C4-2B (cell line): ENCODE results near the gene DYNLT3.

Experiments
- H3K27ac ChIP-seq: fragments of 450-650 bp; 2 replicates; pipeline ENCODE4 v1.5.1; 2017
- ZFX ChIP-seq: fragments of 450-650 bp; IDR thresholded peaks from 2 replicates; pipeline ENCODE4 v1.6.1; 2017
- TF ChIP-seq, protein P1 (sequence below): fragments of 450-650 bp; conservative IDR thresholded peaks from 2 replicates; pipeline ENCODE4 v1.5.1; 2017; ENCODE audit warnings: mild to moderate bottlenecking

Gene DYNLT3

GRCh38 chrX:37863728-37864127 lies 16.4 kb upstream of the DYNLT3 start:
- TF ChIP-seq ZFX: no peak
- TF ChIP-seq, protein P1, sequence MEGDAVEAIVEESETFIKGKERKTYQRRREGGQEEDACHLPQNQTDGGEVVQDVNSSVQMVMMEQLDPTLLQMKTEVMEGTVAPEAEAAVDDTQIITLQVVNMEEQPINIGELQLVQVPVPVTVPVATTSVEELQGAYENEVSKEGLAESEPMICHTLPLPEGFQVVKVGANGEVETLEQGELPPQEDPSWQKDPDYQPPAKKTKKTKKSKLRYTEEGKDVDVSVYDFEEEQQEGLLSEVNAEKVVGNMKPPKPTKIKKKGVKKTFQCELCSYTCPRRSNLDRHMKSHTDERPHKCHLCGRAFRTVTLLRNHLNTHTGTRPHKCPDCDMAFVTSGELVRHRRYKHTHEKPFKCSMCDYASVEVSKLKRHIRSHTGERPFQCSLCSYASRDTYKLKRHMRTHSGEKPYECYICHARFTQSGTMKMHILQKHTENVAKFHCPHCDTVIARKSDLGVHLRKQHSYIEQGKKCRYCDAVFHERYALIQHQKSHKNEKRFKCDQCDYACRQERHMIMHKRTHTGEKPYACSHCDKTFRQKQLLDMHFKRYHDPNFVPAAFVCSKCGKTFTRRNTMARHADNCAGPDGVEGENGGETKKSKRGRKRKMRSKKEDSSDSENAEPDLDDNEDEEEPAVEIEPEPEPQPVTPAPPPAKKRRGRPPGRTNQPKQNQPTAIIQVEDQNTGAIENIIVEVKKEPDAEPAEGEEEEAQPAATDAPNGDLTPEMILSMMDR: no peak
- no peak overlapping the region for H3K27ac ChIP-seq

- no peak overlapping the region for H3K27ac ChIP-seq
- TF ChIP-seq ZFX: no peak
- TF ChIP-seq, protein P1: no peak
These were observed 15.5 kb upstream of the DYNLT3 start for GRCh38 chrX:37862851-37863250.

DNA sequence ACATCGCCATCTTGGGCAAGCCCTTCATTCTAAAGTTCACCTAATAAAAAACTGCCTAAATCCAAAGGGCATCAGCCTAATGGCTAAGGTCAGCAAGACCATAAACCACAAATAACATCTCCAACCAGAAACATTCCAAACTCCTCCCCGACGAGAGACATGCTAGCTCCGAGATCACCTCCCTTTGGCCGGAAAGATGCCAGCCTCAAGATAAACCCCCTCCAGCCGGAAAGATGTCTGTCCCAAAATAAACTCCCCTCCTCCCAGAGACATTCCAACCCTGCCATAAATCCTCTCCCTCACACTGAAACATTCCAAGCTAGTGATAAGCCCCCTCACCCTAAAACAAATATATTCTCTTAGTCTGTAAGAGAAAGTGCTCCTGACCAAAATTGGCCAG lies 13.3 kb upstream of the DYNLT3 start:
- TF ChIP-seq, protein P1: no peak
- no peak for TF ChIP-seq ZFX
- H3K27ac ChIP-seq: no peak overlapping the region

DNA sequence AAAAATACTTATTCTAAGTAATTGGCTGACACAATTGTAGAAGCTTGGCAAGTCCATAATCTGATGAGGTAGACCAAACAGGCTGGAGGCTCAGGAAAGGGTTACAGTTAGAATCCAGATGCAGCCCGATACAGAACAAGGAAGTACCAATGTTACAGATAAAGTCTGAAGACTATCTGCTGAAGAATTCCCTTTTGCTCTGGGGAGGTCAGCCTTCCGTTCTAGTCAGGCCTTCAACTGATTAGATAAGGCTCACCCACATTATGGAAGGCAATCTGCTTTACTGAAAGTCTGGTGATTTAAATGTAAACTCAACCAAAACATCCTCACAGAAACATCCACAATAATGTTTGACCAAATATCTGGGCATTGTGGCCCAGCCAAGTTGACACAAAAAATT lies 7.4 kb upstream of the DYNLT3 start:
- no peak overlapping the region for H3K27ac ChIP-seq
- no peak for TF ChIP-seq ZFX
- TF ChIP-seq, protein P1: no peak

DNA sequence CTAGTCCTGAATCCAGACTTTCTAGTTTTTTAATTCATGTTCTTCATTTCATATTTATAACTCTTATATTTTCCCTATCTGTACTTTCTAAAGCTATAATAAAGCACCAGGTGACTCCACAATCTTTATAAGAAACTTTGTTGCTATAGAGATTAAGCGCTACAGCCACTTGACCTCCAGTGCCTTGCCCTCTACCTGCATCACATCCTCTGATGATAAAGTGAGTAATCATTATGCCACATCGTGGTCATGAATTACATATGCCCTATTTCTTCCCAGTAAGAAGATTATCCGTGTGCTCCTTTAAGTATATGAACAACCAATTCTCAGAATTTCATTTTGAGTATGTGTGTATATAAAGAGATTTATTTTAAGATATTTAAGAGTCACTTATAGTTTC lies 6.8 kb upstream of the DYNLT3 start:
- H3K27ac ChIP-seq: no peak overlapping the region
- TF ChIP-seq ZFX: no peak
- TF ChIP-seq, protein P1: no peak

DNA sequence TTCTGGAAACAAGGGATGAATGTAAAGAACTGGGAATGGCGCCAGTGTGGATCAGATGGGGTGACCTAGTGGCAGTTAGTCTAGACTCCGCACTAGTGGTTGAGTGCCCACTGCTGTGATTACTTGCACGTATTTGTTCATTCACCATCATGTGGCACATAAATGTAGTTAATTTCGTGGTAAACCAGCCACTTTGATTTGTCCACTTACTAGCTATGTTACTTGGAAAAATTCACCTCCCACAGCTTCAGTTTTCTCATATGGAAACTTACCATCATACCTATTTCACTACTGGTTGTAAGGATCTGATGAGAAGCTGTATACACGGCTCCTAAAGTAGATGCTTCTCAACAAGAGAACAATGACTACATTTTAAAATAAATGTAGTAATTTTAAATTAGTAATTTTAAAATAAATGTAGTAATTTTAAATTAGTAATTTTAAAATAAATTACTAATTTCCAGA lies 394 bp upstream of the DYNLT3 start:
- peak overlapping the region; percentile 74 for H3K27ac ChIP-seq
- TF ChIP-seq, protein P1: no peak
- TF ChIP-seq ZFX: no peak

DNA sequence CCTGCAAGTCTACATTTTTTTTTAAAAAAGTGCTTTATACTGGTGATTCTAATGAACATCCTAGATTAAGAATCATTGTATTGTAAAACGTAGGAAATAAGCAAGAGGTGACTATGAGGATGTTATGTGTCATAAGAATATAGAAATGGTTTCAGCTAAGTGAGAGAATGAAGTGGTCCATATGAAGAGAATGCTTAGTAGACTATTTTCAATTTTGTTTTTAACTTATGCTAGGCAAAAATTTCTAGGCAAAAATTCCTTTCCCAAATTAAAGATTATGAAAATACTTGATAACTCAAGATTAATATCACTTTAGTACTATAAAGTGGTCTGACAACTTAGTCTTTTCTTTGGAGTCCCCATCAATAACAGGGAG lies 825 bp downstream of the DYNLT3 start:
- peak overlapping the region; percentile 74 for H3K27ac ChIP-seq
- TF ChIP-seq ZFX: no peak
- TF ChIP-seq, protein P1: no peak

GRCh38 chrX:37846141-37846540 lies 1.2 kb downstream of the DYNLT3 start:
- no peak overlapping the region for H3K27ac ChIP-seq

More at GRCh38 chrX:37846141-37846540, 1.2 kb downstream of the DYNLT3 start:
- TF ChIP-seq ZFX: no peak
- TF ChIP-seq, protein P1: no peak
